Parathyroid adenoma (tissue), 2 donors: ENCODE measurements around the gene OR7G1.

Experiments used
- H2AFZ ChIP-seq: fragments of 300-600 bp; sonication (generic); one replicate; pipeline ENCODE4 v1.7.0; 2017; ENCODE audit warnings: antibody characterized with exemption, mild to moderate bottlenecking
- H3K27ac ChIP-seq: fragments of 300-600 bp; sonication (generic); one replicate; pipeline ENCODE4 v1.7.0; 2017
- H3K27me3 ChIP-seq: fragments of 300-600 bp; sonication (generic); one replicate; pipeline ENCODE4 v1.7.0; 2017; ENCODE audit warnings: low read length; ENCODE audit not compliant: control insufficient read depth, insufficient read depth
- H3K36me3 ChIP-seq: fragments of 300-600 bp; sonication (generic); one replicate; pipeline ENCODE4 v1.7.0; 2017; ENCODE audit warnings: low read length; ENCODE audit not compliant: control insufficient read depth, insufficient read depth
- H3K4me1 ChIP-seq: fragments of 300-600 bp; sonication (generic); one replicate; pipeline ENCODE4 v1.7.0; 2017; ENCODE audit warnings: control low read depth
- H3K4me2 ChIP-seq: fragments of 300-600 bp; sonication (generic); one replicate; pipeline ENCODE4 v1.7.0; 2017; ENCODE audit warnings: low read length
- H3K4me3 ChIP-seq: fragments of 300-600 bp; sonication (generic); one replicate; pipeline ENCODE4 v1.7.0; 2017; ENCODE audit warnings: low read depth, low read length
- H3K79me2 ChIP-seq: fragments of 300-600 bp; sonication (generic); one replicate; pipeline ENCODE4 v1.7.0; 2017; ENCODE audit warnings: control low read depth
- H3K9ac ChIP-seq: fragments of 300-600 bp; sonication (generic); one replicate; pipeline ENCODE4 v1.7.0; 2017; ENCODE audit warnings: mild to moderate bottlenecking
- H3K9me3 ChIP-seq: fragments of 300-600 bp; sonication (generic); one replicate; pipeline ENCODE4 v1.7.0; 2017; ENCODE audit warnings: low read length; ENCODE audit not compliant: control insufficient read depth
- TF ChIP-seq, protein P1 (sequence below): fragments of 300-600 bp; sonication (generic); IDR thresholded peaks from one replicate; pipeline ENCODE4 v1.7.0; 2017; ENCODE audit warnings: antibody characterized with exemption, mild to moderate bottlenecking
- donor health status: primary hyperparathyroidism.

The OR7G1 gene

DNA sequence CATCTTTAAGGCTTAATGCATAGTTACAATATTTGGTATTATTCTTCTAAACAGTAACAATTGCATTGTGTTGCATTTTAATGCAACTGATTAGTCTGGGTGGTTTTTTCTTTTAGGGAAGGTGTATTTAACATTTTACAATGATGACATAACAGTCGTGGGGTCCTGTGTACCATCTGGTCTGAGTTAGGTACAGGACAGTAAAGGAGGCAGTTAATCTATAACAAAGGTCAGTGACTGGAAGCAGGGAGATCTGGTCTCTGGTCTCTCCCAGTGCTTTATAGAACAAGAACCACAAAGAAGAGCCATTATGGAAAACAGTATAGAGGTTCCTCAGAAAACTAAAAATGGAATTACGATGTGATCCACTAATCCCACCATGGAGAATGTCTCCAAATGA lies 5.6 kb downstream of the OR7G1 start:
- Histone ChIP-seq H3K4me3 (no peak overlapping the region), H3K9me3 (no peaks in the 10 kb centered on the region), H3K27me3 (no peaks in the 10 kb centered on the region), H3K79me2 (no peaks in the 10 kb centered on the region), H3K4me2 (no peak overlapping the region), H3K27ac (no peak overlapping the region), H2AFZ (no peak overlapping the region), H3K36me3 (no peaks in the 10 kb centered on the region), H3K9ac (no peak overlapping the region), H3K4me1 (no peaks in the 10 kb centered on the region)
- TF ChIP-seq, protein P1, sequence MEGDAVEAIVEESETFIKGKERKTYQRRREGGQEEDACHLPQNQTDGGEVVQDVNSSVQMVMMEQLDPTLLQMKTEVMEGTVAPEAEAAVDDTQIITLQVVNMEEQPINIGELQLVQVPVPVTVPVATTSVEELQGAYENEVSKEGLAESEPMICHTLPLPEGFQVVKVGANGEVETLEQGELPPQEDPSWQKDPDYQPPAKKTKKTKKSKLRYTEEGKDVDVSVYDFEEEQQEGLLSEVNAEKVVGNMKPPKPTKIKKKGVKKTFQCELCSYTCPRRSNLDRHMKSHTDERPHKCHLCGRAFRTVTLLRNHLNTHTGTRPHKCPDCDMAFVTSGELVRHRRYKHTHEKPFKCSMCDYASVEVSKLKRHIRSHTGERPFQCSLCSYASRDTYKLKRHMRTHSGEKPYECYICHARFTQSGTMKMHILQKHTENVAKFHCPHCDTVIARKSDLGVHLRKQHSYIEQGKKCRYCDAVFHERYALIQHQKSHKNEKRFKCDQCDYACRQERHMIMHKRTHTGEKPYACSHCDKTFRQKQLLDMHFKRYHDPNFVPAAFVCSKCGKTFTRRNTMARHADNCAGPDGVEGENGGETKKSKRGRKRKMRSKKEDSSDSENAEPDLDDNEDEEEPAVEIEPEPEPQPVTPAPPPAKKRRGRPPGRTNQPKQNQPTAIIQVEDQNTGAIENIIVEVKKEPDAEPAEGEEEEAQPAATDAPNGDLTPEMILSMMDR: no peak

DNA sequence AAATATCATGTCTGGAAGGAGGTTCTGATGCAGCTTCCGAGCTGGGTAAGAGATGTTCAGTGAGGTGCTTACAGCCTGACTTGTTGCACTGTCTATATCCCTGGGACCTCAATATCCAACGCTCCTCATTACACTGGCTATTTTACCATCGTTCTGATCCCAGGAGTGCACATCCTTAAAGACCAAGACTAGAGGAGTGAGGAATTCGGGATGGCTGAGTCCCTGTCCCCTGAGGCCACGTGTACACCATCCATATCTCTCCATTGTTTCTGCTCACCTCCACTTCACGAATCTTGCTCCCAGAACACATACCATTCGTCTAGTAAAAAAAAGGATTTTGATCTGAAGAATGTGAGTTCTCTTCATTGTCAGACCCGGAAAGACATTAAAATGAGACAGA lies 8.2 kb downstream of the OR7G1 start, which contains the start of gene OR7G2:
Gene OR7G2 (minus strand): TSS at position 101 of the 400 bp plus-strand sequence. CDS start 4,232 bp downstream, outside the sequence.
- Histone ChIP-seq H3K27me3 (no peaks in the 10 kb centered on the region), H3K9me3 (no peaks in the 10 kb centered on the region), H2AFZ (no peak within 1 kb of the TSS), H3K36me3 (no peaks in the 10 kb centered on the region), H3K27ac (no peak within 1 kb of the TSS), H3K4me2 (no peak within 1 kb of the TSS), H3K4me1 (no peaks in the 10 kb centered on the region), H3K4me3 (no peak within 1 kb of the TSS), H3K79me2 (no peaks in the 10 kb centered on the region), H3K9ac (no peak within 1 kb of the TSS)
- TF ChIP-seq, protein P1: no peak

DNA sequence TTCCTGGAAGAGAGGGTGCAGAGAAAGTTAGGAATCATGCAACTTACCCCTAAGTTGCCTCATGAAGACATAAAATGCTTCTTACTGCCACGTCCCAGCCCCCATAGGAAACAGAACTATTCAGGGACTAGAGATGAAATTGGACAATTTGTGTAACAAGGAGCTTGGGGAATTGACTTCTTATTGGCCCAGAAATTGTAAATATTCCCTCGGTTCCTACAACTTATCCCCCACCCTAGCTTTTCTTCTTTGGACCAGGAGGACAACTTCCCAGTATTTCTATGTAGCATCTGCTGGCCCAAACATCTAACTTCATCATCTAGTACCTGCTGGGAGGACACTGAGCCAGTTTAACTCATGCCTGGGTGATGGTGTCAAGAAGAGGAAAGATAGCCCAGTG lies 28.8 kb downstream of the OR7G1 start, which contains the start of gene OR1M1:
Gene OR1M1 (plus strand): TSS at position 301 of the 400 bp plus-strand sequence. CDS start 6,184 bp downstream, outside the sequence.
- no peak within 1 kb of the TSS for H2AFZ ChIP-seq
- no peaks in the 10 kb centered on the region for H3K27me3 ChIP-seq
- TF ChIP-seq, protein P1: no peak
- H3K9me3 ChIP-seq: no peaks in the 10 kb centered on the region
- H3K27ac ChIP-seq: no peak within 1 kb of the TSS
- H3K9ac ChIP-seq: no peak within 1 kb of the TSS
- H3K79me2 ChIP-seq: no peaks in the 10 kb centered on the region
- H3K4me1 ChIP-seq: no peaks in the 10 kb centered on the region
- H3K4me3 ChIP-seq: no peak within 1 kb of the TSS
- H3K36me3 ChIP-seq: no peaks in the 10 kb centered on the region
- no peak within 1 kb of the TSS for H3K4me2 ChIP-seq

DNA sequence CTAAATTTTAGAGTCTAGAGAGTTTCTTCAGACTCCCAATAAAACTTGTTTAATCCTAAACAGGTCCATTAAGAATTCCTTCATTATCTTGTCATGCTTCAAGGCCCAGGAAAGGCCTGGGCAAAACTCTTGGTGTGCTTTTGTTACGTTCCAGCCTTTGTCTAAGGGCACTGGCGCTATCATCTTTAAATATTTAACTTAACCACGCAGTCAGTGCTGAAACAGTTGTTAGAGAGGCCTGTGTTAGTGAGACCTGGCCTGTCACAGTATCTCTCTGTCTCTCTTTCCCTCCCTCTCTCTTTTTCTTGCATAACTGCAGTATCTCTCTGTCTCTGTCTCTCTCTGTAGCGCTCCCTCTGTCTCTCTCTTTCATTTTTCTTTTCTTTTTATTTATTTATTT lies 36.9 kb downstream of the OR7G1 start:
- H2AFZ ChIP-seq: no peak overlapping the region
- H3K27ac ChIP-seq: no peak overlapping the region
- H3K4me2 ChIP-seq: no peak overlapping the region
- TF ChIP-seq, protein P1: no peak
- no peaks in the 10 kb centered on the region for H3K36me3 ChIP-seq
- no peaks in the 10 kb centered on the region for H3K79me2 ChIP-seq
- no peaks in the 10 kb centered on the region for H3K9me3 ChIP-seq
- H3K27me3 ChIP-seq: no peaks in the 10 kb centered on the region
- H3K4me1 ChIP-seq: no peaks in the 10 kb centered on the region
- H3K9ac ChIP-seq: no peak overlapping the region
- no peak overlapping the region for H3K4me3 ChIP-seq

DNA sequence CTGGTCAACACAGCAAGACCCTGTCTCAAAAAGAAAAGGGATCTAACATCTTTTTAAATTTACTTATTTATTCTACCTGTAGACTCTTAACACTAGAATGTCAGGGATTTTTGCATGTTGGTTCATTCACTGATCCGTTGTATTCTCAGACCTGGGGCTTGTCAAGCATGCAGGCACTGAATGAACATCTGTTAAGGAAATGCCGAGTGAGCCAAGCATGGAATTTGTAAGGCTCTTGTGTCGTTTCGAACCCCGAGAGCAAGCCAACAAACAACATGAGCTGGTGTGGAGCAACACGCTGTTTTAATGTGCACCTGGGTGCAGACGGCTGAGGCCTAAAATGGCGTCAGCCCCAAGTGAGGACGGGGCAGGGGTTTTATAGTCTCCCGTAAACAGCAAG lies 38.7 kb downstream of the OR7G1 start:
- TF ChIP-seq, protein P1: no peak
- H3K9me3 ChIP-seq: no peaks in the 10 kb centered on the region
- no peak overlapping the region for H3K9ac ChIP-seq
- H3K36me3 ChIP-seq: no peaks in the 10 kb centered on the region
- H3K27me3 ChIP-seq: no peaks in the 10 kb centered on the region
- no peak overlapping the region for H3K4me3 ChIP-seq
- no peak overlapping the region for H2AFZ ChIP-seq
- H3K4me1 ChIP-seq: no peaks in the 10 kb centered on the region
- H3K4me2 ChIP-seq: no peak overlapping the region
- no peak overlapping the region for H3K27ac ChIP-seq
- no peaks in the 10 kb centered on the region for H3K79me2 ChIP-seq
